Breast epithelium (tissue), 4 donors: Measurements from ENCODE around the gene NEMP1. TPM values are rescaled to one million over a fixed set of nuclear protein-coding genes. Genes with fewer than 3 reads are reported as not detected.
A peak's percentile ranks its signal among the peaks of the same experiment; 100 is the strongest.
"Not testable (repeated sequence)": the region's sequence is repeated elsewhere in the genome, so short reads cannot be mapped to it uniquely, and the experiment has no call there.

ENCODE experiments used
- DNase-seq, 2 donors: peaks; one replicate each; pipeline ENCODE4 v3.0.0-alpha.2; 2019; ENCODE audit warnings: low spot score in 2 of 2
- H3K27ac ChIP-seq, 2 donors: fragments of 200-600 bp; sonication (generic) in 1 of 2; one replicate each; pipeline ENCODE4 v1.5.1; 2016 to 2019; ENCODE audit warnings: mild to moderate bottlenecking in 1 of 2
- H3K27me3 ChIP-seq, 2 donors: fragments of 200-600 bp; sonication (generic) in 1 of 2; one replicate each; pipeline versions ENCODE4 v1.5.1 to v1.6.0; 2017 to 2019; ENCODE audit warnings: control low read depth in 1 of 2, mild to moderate bottlenecking in 1 of 2
- H3K36me3 ChIP-seq: fragments of 200-600 bp; one replicate; pipeline ENCODE4 v1.5.1; 2019
- H3K4me1 ChIP-seq, 2 donors: fragments of 200-600 bp; sonication (generic); one replicate each; pipeline ENCODE4 v1.5.1; 2016 to 2019; ENCODE audit warnings: control low read depth in 1 of 2
- H3K4me3 ChIP-seq, 3 donors: fragments of 200-600 bp; sonication (generic); 1 replicate in 2 of 3; 2 replicates in 1 of 3; pipeline ENCODE4 v1.5.1; 2016 to 2019; ENCODE audit warnings: mild to moderate bottlenecking in 3 of 3, moderate library complexity in 2 of 3
- H3K9me3 ChIP-seq, 2 donors: fragments of 200-600 bp; sonication (generic) in 1 of 2; one replicate each; pipeline ENCODE4 v1.5.1; 2016 to 2019; ENCODE audit warnings: control low read depth in 1 of 2
- POLR2A ChIP-seq: fragments of 450-650 bp; IDR thresholded peaks from one replicate; pipeline ENCODE4 v1.6.1; 2016; ENCODE audit warnings: antibody characterized with exemption, mild to moderate bottlenecking, moderate library complexity
- POLR2AphosphoS5 ChIP-seq, 3 donors: sonication (generic); formaldehyde crosslinking; IDR thresholded peaks; one replicate each; pipeline ENCODE4 v1.6.1; 2017; ENCODE audit warnings: antibody characterized with exemption in 3 of 3
- intact Hi-C: fragments of 100-400 bp; cut with DNase I; formaldehyde crosslinking; loops from one replicate; pipeline ENCODE4 v1.15.1; 2023; ENCODE audit warnings: low total_unique reads
- total RNA-seq, 3 donors: library from RNA; depleted of rRNA; stranded (reverse); fragments of >200 nt; gene quantifications; one replicate each; pipeline ENCODE4 v1.1.0, GENCODE V29; 2016
- TF ChIP-seq, protein P1 (sequence below), 3 donors: fragments of 450-650 bp; IDR thresholded peaks; one replicate each; pipeline ENCODE4 v1.5.1; 2016 to 2017; ENCODE audit warnings: antibody characterized with exemption in 3 of 3, mild to moderate bottlenecking in 3 of 3, moderate library complexity in 3 of 3

Gene NEMP1
- total RNA-seq, 3 donors from 2014 or later, result 6.9 to 13.3 (median 10.9) TPM

DNA sequence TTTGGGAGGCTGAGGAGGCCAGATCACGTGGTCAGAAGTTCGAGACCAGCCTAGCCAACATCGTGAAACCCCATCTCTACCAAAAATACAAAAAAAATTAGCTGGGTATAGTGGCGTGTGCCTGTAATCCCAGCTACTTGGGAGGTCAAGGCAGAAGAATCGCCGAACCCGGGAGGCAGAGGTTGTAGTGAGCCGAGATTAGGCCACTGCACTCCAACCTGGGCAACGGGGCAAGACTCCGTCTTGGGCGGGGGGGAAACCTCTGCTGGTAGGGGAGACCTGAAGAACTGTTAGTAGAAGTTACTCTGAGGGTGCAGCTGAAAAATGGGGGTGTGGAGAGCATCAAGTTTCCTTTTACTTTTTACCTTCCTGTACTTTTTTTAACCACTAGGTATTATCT lies 47.5 kb upstream of the NEMP1 start:
- TF ChIP-seq, protein P1, sequence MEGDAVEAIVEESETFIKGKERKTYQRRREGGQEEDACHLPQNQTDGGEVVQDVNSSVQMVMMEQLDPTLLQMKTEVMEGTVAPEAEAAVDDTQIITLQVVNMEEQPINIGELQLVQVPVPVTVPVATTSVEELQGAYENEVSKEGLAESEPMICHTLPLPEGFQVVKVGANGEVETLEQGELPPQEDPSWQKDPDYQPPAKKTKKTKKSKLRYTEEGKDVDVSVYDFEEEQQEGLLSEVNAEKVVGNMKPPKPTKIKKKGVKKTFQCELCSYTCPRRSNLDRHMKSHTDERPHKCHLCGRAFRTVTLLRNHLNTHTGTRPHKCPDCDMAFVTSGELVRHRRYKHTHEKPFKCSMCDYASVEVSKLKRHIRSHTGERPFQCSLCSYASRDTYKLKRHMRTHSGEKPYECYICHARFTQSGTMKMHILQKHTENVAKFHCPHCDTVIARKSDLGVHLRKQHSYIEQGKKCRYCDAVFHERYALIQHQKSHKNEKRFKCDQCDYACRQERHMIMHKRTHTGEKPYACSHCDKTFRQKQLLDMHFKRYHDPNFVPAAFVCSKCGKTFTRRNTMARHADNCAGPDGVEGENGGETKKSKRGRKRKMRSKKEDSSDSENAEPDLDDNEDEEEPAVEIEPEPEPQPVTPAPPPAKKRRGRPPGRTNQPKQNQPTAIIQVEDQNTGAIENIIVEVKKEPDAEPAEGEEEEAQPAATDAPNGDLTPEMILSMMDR (IDR thresholded peaks at IDR 0.05), result no peak
- TF ChIP-seq POLR2AphosphoS5 (IDR thresholded peaks at IDR 0.05) (no peak), POLR2A (no peak)
- intact Hi-C loops, result no loop called here
- H3K27ac ChIP-seq, result no peak overlapping the region
- H3K4me1 ChIP-seq, result peaks cover 0 to 3% of the 10 kb centered on the region in 2 donors
- DNase-seq, result no peak
- H3K27me3 ChIP-seq, result no peaks in the 10 kb centered on the region
- no peaks in the 10 kb centered on the region for H3K9me3 ChIP-seq
- H3K36me3 ChIP-seq, result no peaks in the 10 kb centered on the region
- no peak overlapping the region for H3K4me3 ChIP-seq

DNA sequence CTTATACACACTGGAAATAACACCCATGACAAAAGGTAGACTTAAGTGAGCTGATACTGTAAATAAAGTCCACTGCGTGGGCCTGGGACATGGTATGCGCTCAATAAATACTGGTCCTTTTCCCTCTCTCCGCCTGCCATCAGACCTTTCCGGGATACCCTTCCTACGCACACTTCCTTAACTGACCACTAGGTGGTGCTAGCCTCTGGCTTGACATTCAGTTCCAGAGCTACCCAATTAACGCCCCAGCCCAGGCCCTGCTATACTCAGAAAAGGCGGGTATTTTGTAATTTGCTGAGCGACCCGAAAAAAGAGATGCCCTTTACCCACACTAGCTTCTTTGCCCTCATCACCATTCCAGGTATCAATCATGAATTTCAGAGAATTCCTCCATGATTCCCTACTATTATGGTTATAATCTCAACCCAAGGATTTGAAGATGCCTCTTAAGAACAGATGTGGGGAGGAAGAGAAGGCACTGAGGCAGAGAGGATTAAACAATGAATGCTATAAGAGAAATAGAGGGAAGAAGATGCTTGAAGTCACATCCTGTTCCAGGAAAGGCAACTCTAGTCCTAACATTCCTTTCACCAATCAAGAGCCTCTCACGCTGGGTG lies 45.8 kb upstream of the NEMP1 start:
- intact Hi-C loops, result no loop called here
- Histone ChIP-seq H3K27ac (no peak overlapping the region), H3K27me3 (no peaks in the 10 kb centered on the region), H3K36me3 (no peaks in the 10 kb centered on the region), H3K9me3 (no peaks in the 10 kb centered on the region), H3K4me3 (no peak overlapping the region), H3K4me1 (peaks cover 0 to 3% of the 10 kb centered on the region in 2 donors)
- DNase-seq, result peak; percentile 70
- TF ChIP-seq POLR2AphosphoS5 (IDR thresholded peaks at IDR 0.05) (peak in 2 of 3 donors; percentile 13 to 41), POLR2A (no peak)
- TF ChIP-seq, protein P1 (IDR thresholded peaks at IDR 0.05), result peak; percentile 92 to 98 (median 97)

DNA sequence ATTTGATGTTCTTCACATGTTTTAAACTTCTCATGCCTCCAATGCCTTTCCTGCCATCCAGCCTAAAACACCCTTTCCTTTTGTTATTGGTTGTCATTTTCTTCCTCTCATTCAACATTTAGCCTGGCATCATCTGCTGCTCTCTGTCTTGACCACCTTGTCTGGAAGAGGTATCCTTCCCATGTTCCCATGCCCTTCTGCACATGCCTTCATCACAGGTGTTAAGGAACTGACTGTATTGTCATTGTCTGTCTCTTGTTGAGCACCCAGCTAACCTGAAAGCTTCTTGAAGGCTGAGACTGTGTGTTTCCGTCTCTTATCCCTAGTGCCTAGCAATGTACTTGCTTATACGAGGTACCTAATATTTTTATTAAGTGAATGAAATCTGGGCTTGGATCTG lies 45.2 kb upstream of the NEMP1 start:
- Histone ChIP-seq H3K9me3 (no peaks in the 10 kb centered on the region), H3K27ac (no peak overlapping the region), H3K27me3 (no peaks in the 10 kb centered on the region), H3K4me1 (peaks cover 0 to 3% of the 10 kb centered on the region in 2 donors), H3K4me3 (no peak overlapping the region), H3K36me3 (no peaks in the 10 kb centered on the region)
- TF ChIP-seq POLR2AphosphoS5 (IDR thresholded peaks at IDR 0.05) (no peak), POLR2A (no peak)
- TF ChIP-seq, protein P1 (IDR thresholded peaks at IDR 0.05), result no peak
- DNase-seq, result no peak
- intact Hi-C loops, result no loop called here

DNA sequence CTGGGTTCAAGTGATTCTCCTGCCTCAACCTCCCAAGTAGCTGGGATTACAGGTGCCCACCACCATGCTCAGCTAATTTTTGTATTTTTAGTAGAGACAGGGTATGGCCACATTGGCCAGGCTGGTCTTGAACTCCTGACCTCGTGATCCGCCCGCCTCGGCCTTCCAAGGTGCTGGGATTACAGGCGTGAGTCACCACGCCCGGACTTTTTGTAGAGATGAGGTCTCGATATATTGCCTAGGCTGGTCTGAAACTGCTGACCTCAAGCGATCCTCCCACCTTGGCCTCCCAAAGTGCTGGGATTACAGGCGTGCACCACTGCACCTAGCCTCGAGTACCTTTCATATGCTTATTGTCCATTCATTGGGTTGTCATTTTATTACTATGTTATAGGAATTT lies 42.1 kb upstream of the NEMP1 start:
- H3K4me1 ChIP-seq, H3K4me3 ChIP-seq, H3K9me3 ChIP-seq, H3K36me3 ChIP-seq, DNase-seq, intact Hi-C loops, H3K27me3 ChIP-seq, H3K27ac ChIP-seq: not testable (repeated sequence)

DNA sequence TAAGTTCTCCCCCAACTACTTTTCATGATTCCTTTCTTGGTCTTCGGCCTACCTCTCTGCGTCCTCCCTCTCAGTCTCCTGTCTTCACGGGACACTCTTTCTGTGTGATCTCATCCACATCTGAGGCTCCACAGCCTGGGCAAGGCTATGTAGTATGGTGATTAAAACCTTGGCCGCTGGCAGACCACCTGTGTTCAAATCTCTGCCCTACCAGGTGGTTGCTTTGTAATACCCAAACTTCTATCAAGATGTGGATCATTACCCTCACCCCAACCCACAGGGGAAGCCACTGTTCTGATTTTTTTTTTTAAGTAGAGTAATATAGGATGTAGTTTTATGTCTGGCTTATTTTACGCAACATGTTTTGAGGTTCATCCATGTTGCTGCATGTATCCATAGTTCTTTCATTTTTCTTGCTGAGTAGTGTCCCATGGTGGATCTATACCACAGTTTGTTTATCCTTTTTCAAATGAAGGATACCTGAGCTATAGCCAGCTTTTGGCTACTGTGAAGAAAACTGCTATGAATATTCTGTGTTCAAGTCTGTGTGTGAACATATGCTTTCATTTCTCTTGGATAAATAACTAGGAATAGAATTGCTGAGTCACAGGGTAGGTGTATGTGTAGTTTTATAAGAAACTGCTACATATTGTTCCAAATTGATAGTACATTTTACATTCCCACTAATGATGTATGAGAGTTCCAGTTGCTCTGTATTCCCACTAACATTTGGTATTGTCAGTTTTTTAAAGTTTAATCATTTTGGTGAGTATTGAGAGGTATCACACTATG lies 40.9 kb upstream of the NEMP1 start:
- Histone ChIP-seq H3K4me3 (no peak overlapping the region), H3K4me1 (no peaks in the 10 kb centered on the region), H3K9me3 (no peaks in the 10 kb centered on the region), H3K36me3 (no peaks in the 10 kb centered on the region), H3K27ac (peak overlapping the region in 1 of 2 donors; percentile 4), H3K27me3 (no peaks in the 10 kb centered on the region)
- intact Hi-C loops, result no loop called here
- DNase-seq, result no peak
- TF ChIP-seq POLR2AphosphoS5 (IDR thresholded peaks at IDR 0.05) (no peak), POLR2A (no peak)
- TF ChIP-seq, protein P1 (IDR thresholded peaks at IDR 0.05), result no peak
